Stimulated activated CD4-positive, alpha-beta T cell treated with anti-CD3 and anti-CD28 coated beads, TNF-alpha, amount 100 ng/mL, for 4 hours (primary cell): ENCODE results near the gene TMEM120A.

ENCODE experiments used
- DNase-seq, 3 experiments: peaks; one replicate each; pipeline ENCODE4 v3.0.0-alpha.2; 2020; ENCODE audit warnings: low read depth in 3 of 3

Gene TMEM120A

GRCh38 chr7:75981203-75981452 lies 13.3 kb downstream of the TMEM120A start:
- no peak for DNase-seq

- DNase-seq, result no peak
Measured at GRCh38 chr7:75980430-75981202, 13.8 kb downstream of the TMEM120A start.

- DNase-seq, result no peak
Measured at GRCh38 chr7:75979759-75980429, 14.5 kb downstream of the TMEM120A start.

GRCh38 chr7:75977743-75978142 lies 16.7 kb downstream of the TMEM120A start:
- no peak for DNase-seq

GRCh38 chr7:75971961-75972763 lies 22.2 kb downstream of the TMEM120A start:
- no peak for DNase-seq

- no peak for DNase-seq
Measured at GRCh38 chr7:75971309-75971960, 23.0 kb downstream of the TMEM120A start.

- DNase-seq, result no peak
Measured at GRCh38 chr7:75969704-75970498, 24.5 kb downstream of the TMEM120A start.

GRCh38 chr7:75969182-75969581 lies 25.2 kb downstream of the TMEM120A start:
- no peak for DNase-seq

GRCh38 chr7:75968561-75969001 lies 25.8 kb downstream of the TMEM120A start:
- no peak for DNase-seq

- DNase-seq, result no peak
Measured at GRCh38 chr7:75968012-75968411, 26.4 kb downstream of the TMEM120A start.

GRCh38 chr7:75967487-75967997 lies 26.9 kb downstream of the TMEM120A start:
- DNase-seq, result no peak

GRCh38 chr7:75967055-75967454 lies 27.3 kb downstream of the TMEM120A start:
- DNase-seq, result no peak

- no peak for DNase-seq
Measured at GRCh38 chr7:75966190-75966961, 28.0 kb downstream of the TMEM120A start.

- DNase-seq, result no peak
Measured at GRCh38 chr7:75965617-75966016, 28.8 kb downstream of the TMEM120A start.

GRCh38 chr7:75963381-75963995 lies 30.9 kb downstream of the TMEM120A start:
- no peak for DNase-seq

- DNase-seq, result no peak
Measured at GRCh38 chr7:75962607-75963380, 31.6 kb downstream of the TMEM120A start.

- no peak for DNase-seq
Measured at GRCh38 chr7:75961218-75961617, 33.2 kb downstream of the TMEM120A start.

- DNase-seq, result no peak
Measured at GRCh38 chr7:75960372-75960771, 34.0 kb downstream of the TMEM120A start.
